HUES6 (cell line): Measurements from ENCODE around the gene KDM2B.

ENCODE experiments used
- H3K27ac ChIP-seq: 2 replicates; pipeline ENCODE4 v1.7.0; 2013; ENCODE audit warnings: low read depth, mild to moderate bottlenecking, low read length, inconsistent platforms
- H3K27me3 ChIP-seq: 2 replicates; pipeline ENCODE4 v1.6.1; 2013; ENCODE audit warnings: low read length; ENCODE audit not compliant: control insufficient read depth, insufficient read depth
- H3K36me3 ChIP-seq: 2 replicates; pipeline ENCODE4 v1.6.1; 2013; ENCODE audit warnings: low read length; ENCODE audit not compliant: control insufficient read depth, insufficient read depth
- H3K4me1 ChIP-seq: 2 replicates; pipeline ENCODE4 v1.6.1; 2013; ENCODE audit warnings: low read length; ENCODE audit not compliant: control insufficient read depth, insufficient read depth
- H3K4me3 ChIP-seq: 2 replicates; pipeline ENCODE4 v1.5.1; 2013; ENCODE audit warnings: low read depth, low read length
- H3K9ac ChIP-seq: one replicate; pipeline ENCODE4 v1.6.1; 2013; ENCODE audit warnings: mild to moderate bottlenecking, low read length
- H3K9me3 ChIP-seq: 2 replicates; pipeline ENCODE4 v1.6.1; 2013; ENCODE audit warnings: low read depth, low read length; ENCODE audit not compliant: control insufficient read depth, insufficient read depth

KDM2B gene

DNA sequence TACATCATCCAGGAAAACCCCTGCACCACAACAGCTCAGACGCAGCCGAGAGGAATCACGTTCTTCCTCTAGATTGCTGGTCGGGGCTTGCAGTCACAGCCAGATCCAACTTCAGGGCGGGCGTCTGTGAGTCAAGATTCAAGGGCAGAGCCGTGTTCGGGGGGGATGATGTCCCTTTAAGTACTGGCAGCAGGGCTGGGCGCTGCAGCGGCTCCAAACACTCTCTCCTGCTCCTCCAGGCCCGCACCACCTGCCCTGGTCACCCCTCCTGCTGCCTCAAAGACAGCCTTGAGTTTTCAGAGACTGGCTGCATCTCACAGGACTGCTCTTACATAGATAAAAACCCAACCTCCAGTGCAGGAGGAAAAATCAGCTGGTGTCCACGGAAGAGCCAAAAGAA is 68.3 kb downstream of the KDM2B start:
- H3K27me3 ChIP-seq, result no peaks in the 10 kb centered on the region
- H3K36me3 ChIP-seq, result peaks cover 71% of the 10 kb centered on the region
- no peak overlapping the region for H3K27ac ChIP-seq
- H3K9me3 ChIP-seq, result peaks cover 2% of the 10 kb centered on the region; the same call in 1 of the 2 replicates
- H3K9ac ChIP-seq, result no peak overlapping the region
- peaks cover 12% of the 10 kb centered on the region; the same call in 1 of the 2 replicates for H3K4me1 ChIP-seq
- H3K4me3 ChIP-seq, result no peak overlapping the region

DNA sequence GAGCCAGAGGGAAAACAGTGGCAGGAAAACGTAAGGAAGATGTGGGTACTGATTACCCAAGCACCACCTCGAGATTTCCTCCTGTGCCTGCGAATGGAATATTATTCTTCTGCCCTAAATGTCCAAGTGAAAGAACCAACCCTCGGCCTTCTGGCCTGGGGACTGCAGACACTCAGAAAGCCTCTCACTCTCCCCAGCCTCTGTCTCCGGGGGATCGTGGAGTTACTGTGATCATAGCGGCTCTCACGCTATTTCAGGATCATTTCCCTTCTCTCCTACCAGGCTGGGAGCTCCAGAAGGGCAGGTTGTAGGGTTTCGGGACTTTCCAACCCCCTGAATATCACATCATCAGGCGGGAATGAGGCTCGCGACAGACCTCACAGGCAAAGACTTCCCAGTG is 68.9 kb downstream of the KDM2B start:
- Histone ChIP-seq H3K4me3 (no peak overlapping the region), H3K36me3 (peaks cover 74% of the 10 kb centered on the region), H3K27ac (no peak overlapping the region), H3K9ac (no peak overlapping the region), H3K27me3 (no peaks in the 10 kb centered on the region), H3K9me3 (peaks cover 2% of the 10 kb centered on the region; the same call in 1 of the 2 replicates), H3K4me1 (peaks cover 12% of the 10 kb centered on the region; the same call in 1 of the 2 replicates)

DNA sequence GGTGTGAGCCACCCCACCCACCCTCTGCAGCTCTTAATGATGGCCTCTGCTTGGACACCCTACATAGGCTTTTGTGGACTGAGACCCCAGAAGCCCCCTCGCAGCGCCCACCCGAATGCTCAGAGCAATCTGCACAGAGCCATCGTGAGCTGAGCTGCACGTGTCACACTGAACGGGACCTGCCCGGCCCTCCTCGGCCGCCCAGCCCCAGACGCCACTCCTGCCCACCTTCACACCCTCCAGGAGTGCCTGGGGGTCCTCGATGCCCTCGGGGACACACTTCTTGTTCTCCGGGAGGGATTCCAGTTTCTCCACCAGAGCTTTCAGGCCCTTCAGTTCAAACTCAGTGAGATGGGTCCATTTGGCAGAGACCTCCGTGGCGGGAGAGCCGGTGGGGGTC is 71.5 kb downstream of the KDM2B start:
- Histone ChIP-seq H3K36me3 (peaks cover 79% of the 10 kb centered on the region), H3K9me3 (no peaks in the 10 kb centered on the region), H3K4me1 (peaks cover 4% of the 10 kb centered on the region; the same call in 1 of the 2 replicates), H3K27me3 (no peaks in the 10 kb centered on the region), H3K27ac (no peak overlapping the region), H3K9ac (no peak overlapping the region), H3K4me3 (no peak overlapping the region)

DNA sequence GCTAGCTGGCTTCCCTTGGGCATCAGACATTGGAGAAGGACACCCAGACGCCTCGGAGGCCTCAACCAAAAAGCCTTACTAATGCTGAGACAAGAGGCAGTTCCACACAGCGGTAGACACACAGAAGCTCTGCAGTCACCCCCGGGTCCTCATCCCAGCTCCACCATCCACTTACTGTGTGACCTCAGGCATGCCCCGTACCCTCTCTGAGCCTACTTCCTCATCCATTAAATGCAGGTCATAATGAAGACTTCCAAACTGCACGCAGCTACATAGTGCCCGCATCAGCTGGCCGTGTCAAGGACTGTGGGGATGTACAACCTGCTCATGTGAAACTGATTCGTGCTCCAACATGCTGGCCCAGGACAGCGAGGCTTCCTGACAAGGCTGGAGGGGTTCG is 72.3 kb downstream of the KDM2B start:
- Histone ChIP-seq H3K4me3 (no peak overlapping the region), H3K36me3 (peaks cover 83% of the 10 kb centered on the region)

DNA sequence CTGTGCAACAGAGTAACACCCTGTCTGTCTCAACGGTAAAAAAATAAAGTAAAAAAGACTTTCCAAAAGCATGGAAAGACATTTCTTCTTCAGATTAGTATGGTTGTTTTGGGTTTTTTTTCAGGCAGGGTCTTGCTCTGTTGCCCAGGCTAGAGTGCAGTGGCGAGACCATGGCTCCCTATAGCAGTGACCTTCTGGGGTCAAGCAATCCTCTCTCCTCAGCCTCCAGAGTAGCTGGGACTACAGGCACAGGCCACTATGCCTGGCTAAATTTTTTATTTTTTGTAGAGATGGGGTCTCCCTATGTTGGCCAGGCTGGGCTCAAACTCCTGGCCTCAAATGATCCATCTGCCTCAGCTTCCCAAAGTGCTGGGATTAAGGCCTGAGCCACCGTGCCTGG is 72.8 kb downstream of the KDM2B start:
- Histone ChIP-seq H3K36me3 (peaks cover 83% of the 10 kb centered on the region), H3K9ac (no peak overlapping the region), H3K4me3 (no peak overlapping the region), H3K27me3 (no peaks in the 10 kb centered on the region), H3K9me3 (no peaks in the 10 kb centered on the region), H3K4me1 (no peaks in the 10 kb centered on the region), H3K27ac (no peak overlapping the region)

More for the DNA sequence above, 72.3 kb downstream of the KDM2B start:
- H3K27me3 ChIP-seq, result no peaks in the 10 kb centered on the region
- H3K27ac ChIP-seq, result no peak overlapping the region
- H3K9me3 ChIP-seq, result no peaks in the 10 kb centered on the region
- H3K4me1 ChIP-seq, result no peaks in the 10 kb centered on the region
- no peak overlapping the region for H3K9ac ChIP-seq

DNA sequence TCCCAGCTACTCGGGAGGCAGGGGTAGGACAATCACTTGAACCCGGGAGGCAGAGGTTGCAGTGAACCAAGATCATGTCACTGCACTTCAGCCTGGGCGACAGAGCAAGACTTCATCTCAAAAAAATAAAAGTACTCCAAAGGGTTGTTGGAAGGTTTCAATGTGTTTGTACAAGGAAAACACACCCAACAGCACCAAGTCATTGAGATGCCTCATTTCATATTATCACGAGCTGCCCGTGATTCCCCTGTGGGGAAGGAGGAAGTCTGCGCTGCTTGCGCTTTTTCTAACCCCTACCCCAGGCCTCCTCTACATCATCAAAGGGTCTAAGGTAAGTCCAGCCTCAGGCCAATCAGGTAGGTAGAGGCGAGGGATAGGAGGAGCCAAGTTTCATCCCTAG is 73.6 kb downstream of the KDM2B start:
- no peak overlapping the region for H3K4me3 ChIP-seq
- H3K9ac ChIP-seq, result no peak overlapping the region
- no peaks in the 10 kb centered on the region for H3K4me1 ChIP-seq
- no peak overlapping the region for H3K27ac ChIP-seq
- H3K9me3 ChIP-seq, result no peaks in the 10 kb centered on the region
- H3K36me3 ChIP-seq, result peaks cover 80% of the 10 kb centered on the region
- H3K27me3 ChIP-seq, result no peaks in the 10 kb centered on the region

DNA sequence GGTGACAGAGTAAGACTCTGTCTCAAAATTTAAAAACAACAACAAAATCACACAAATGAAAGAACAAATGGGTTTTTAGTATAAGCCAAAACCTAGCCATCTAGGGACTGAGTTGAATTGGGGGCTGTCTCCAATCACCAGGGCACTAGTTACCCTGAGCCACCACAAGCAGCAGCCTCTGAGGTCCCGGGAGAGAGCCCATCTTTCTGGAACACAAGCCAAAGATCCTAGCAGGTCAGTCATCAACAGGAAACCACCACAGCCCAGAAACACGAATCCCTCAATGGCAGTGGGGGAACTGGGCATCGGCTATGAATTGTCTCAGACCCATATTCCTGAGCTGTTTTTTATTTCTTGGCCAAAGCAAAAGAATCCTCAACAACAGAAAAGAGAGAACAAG is 75.3 kb downstream of the KDM2B start:
- Histone ChIP-seq H3K27me3 (no peaks in the 10 kb centered on the region), H3K36me3 (peaks cover 74% of the 10 kb centered on the region), H3K9ac (no peak overlapping the region), H3K4me3 (no peak overlapping the region), H3K27ac (no peak overlapping the region), H3K4me1 (no peaks in the 10 kb centered on the region), H3K9me3 (no peaks in the 10 kb centered on the region)

DNA sequence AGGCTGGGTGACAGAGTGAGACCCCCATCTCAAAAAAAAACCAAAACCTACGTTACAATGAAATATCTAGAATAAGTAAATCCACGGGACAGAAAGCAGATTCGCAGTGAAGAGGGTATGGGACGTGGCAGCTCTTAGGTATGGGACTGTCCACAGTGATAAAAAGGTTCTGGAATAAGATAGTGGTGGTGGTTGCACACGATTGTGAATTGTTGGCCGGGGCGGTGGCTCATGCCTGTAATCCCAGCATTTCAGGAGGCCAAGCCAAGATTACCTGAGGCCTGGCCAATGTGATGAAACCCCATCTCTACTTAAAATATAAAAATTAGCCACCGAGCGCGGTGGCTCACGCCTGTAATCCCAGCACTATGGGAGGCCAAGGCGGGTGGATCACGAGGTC is 76.3 kb downstream of the KDM2B start:
- peaks cover 5% of the 10 kb centered on the region; the same call in 1 of the 2 replicates for H3K4me1 ChIP-seq
- H3K36me3 ChIP-seq, result peaks cover 63% of the 10 kb centered on the region
- no peak overlapping the region for H3K4me3 ChIP-seq
- H3K27ac ChIP-seq, result no peak overlapping the region
- H3K27me3 ChIP-seq, result no peaks in the 10 kb centered on the region
- H3K9ac ChIP-seq, result no peak overlapping the region
- no peaks in the 10 kb centered on the region for H3K9me3 ChIP-seq

DNA sequence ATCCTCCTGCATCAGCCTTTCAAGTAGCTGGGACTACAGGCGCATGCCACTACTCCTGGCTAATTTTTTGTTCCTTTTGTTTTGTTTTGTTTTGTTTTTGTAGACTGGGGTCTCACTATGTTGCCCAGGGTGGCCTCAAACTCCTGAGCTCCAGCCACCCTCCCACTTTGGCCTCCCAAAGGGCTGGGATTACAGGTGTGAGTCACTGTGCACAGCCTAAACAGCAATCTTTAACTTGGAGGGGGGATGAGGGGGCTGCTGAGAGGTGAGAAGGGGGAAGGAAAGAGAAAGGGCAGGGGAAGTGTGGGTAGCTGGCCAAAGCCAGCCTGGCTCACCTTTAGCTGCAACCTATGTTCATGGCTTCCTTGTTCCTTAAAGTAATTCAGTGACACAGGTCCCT is 77.4 kb downstream of the KDM2B start:
- Histone ChIP-seq H3K4me1 (peaks cover 5% of the 10 kb centered on the region; the same call in 1 of the 2 replicates), H3K9me3 (no peaks in the 10 kb centered on the region), H3K27ac (no peak overlapping the region)

DNA sequence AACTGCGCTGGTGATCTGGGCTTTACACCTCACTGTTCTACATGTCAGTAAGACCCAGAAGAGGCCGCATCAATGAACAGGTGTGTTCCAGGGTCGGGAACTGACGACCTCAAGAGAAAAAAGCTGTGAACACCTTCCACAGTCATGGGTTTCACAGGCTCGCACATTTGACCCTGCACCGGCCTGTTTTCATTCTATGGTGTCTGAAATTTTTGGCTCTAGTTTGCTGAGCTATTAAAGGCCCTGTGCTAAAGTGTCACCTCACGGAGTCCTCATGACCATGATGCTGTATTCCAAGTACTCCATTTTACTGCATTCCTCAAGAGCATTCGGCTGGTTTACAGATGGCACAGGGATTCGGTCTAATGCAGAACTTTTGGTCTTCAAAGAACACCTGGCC is 78.9 kb downstream of the KDM2B start:
- H3K9ac ChIP-seq, result no peak overlapping the region
- no peaks in the 10 kb centered on the region for H3K9me3 ChIP-seq
- peaks cover 47% of the 10 kb centered on the region for H3K36me3 ChIP-seq
- H3K27ac ChIP-seq, result no peak overlapping the region
- no peaks in the 10 kb centered on the region for H3K27me3 ChIP-seq
- H3K4me1 ChIP-seq, result peaks cover 5% of the 10 kb centered on the region; the same call in 1 of the 2 replicates
- H3K4me3 ChIP-seq, result no peak overlapping the region

More for the DNA sequence above, 77.4 kb downstream of the KDM2B start:
- Histone ChIP-seq H3K4me3 (no peak overlapping the region), H3K36me3 (peaks cover 52% of the 10 kb centered on the region), H3K9ac (no peak overlapping the region), H3K27me3 (no peaks in the 10 kb centered on the region)

DNA sequence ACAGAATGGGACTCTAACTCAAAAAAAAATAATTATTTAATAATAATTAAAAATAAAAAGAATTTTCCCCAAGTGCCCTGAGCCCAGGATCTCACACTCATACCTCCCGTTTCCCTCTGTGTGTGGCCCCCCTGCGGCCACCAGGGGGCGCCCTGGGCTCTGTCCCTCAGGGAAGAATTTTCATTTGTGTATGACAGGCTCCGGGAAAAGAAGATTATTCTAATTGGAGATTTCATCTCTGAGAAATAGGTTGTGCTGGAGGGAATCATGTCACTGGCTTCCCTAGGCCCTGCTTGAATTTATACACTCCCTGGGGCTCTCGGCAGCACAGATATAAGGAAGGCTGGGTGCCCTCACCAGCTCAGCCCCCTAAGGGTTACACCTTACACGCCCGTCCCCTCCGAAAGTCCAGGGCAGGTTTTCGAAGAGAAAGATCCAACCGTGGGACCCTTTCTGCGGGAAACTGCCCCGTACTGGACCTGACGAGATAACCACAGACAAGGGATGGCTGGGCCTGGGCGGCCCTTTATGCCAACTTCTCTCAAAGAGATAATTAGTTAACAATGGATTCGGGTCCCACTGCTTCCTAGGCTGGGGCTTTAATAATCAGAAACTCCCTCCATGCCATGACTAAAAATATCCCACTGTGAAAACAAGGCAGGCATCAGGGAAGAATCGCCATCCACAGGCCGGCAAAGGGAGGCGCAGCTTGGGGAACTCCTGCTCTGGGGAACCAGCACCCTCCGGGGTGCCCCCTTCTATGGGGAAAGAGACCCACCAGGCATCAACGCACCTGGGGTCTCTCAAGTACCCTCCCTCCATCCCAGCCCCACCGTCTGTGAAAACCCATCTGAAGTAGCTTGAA is 80.7 kb downstream of the KDM2B start:
- Histone ChIP-seq H3K27ac (no peak overlapping the region; the same call in 1 of the 2 replicates), H3K4me1 (peaks cover 5% of the 10 kb centered on the region; the same call in 1 of the 2 replicates), H3K4me3 (no peak overlapping the region), H3K9ac (no peak overlapping the region), H3K27me3 (no peaks in the 10 kb centered on the region), H3K9me3 (no peaks in the 10 kb centered on the region), H3K36me3 (peaks cover 49% of the 10 kb centered on the region)
